ENCODE data around the gene FAM83B.

- no peak for TF ChIP-seq CTCF (IDR thresholded peaks at IDR 0.05)
- TF ChIP-seq POLR2A (IDR thresholded peaks at IDR 0.05): no peak
Measured at GRCh38 chr6:54916858-54917257, 70.3 kb downstream of the FAM83B start.

Measured in esophagus squamous epithelium (tissue), 4 donors.